Measurements from ENCODE around the gene CFAP58.

The CFAP58 gene

DNA sequence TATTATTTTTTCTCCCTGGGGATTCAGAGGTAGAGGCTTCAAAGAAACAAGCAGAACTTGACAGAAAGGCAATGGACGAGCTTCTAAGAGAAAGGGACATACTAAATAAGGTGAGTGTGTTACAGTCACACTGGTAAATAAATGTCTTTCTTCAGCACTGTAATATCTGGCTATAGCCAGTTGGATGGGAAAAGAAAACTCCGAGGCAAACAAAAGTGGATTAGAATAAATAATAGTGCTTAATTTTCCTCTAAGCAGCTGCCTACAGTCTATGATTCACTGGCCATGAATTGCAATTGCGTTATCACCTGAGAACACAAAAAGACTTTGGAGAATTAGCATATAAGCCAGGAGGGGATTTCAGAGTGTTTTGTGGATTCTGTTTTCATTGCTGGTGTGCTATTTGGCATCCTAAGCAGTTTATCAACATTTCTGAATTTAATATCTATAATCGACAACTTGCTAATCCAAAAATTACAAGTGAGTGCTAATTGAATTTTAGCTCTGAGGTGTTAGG is 23.2 kb downstream of the CFAP58 start:
- DNase-seq (ENCODE audit: low read depth), result no peak

DNA sequence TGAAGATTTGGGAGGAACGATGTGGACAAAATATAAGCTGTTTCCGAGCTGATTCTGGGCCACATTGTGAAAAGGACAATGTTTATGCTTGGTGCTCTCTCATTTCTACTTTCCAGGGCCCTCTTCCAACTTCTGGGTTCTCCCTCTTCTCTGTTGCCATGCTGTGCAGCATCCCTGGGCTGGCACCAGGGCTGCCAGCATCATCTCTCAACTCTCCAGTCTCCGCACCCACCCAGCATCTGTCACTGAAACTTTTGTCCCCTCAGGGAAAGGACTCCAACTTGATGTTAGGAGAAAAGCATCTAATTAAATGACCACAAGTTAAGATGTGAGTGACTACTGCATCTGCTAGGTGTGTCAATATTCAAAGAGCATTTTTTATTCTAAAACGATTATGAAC is 26.7 kb downstream of the CFAP58 start:
- no peak for DNase-seq (ENCODE audit: low read depth)

DNA sequence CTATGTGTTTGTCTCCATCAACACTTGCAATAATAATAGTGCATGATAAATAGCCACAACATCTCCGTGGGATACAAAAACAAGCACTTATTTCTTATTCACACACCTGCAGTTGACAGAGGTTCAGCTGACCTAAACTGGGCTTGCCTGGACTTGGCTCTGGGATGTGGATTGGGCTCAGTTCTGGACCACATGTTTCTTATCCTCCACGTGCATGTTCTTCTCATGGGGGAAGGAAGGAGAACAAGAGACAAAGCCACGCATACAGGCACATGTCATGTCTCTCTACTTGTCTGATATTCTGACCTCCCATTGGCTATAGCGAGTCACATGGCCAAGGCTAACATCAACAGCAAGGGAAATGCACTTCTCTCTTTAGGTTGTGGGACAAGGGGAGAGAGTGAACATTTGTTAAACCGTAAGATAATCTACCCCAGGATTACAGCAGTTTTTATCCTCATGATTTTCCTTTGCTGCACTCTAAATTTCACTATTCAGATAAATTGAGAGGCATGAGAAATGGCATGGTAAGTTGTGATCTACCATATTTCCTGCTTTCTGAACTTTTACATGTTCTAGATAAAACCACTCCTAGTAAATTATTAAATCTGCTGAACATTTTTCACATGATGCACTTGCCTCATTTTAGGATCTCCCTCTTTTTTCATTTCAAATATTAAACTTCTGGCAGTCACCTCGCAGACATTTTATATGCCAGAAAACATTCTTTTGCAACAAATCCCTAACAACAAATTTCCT is 33.7 kb downstream of the CFAP58 start:
- DNase-seq (ENCODE audit: low read depth), result no peak

DNA sequence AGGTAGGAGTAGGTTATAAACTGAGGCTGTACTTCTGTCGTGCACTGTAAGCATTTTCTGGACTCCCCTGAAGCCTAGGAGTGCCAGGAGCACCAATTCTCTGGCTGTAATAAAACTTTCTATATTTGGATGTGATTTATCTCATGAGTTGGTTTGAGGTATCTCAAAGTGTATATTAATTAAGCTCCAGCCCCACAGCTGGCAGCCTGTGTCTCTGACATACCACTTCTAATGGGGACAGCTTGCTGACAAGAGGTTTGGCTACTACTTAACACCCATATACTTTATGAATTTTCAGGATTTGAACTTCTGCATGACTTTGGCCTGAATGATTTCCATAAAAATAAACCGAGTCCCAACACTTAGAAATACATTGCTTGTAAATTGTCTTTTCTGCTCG is 35.2 kb downstream of the CFAP58 start:
- no peak for DNase-seq (ENCODE audit: low read depth)

DNA sequence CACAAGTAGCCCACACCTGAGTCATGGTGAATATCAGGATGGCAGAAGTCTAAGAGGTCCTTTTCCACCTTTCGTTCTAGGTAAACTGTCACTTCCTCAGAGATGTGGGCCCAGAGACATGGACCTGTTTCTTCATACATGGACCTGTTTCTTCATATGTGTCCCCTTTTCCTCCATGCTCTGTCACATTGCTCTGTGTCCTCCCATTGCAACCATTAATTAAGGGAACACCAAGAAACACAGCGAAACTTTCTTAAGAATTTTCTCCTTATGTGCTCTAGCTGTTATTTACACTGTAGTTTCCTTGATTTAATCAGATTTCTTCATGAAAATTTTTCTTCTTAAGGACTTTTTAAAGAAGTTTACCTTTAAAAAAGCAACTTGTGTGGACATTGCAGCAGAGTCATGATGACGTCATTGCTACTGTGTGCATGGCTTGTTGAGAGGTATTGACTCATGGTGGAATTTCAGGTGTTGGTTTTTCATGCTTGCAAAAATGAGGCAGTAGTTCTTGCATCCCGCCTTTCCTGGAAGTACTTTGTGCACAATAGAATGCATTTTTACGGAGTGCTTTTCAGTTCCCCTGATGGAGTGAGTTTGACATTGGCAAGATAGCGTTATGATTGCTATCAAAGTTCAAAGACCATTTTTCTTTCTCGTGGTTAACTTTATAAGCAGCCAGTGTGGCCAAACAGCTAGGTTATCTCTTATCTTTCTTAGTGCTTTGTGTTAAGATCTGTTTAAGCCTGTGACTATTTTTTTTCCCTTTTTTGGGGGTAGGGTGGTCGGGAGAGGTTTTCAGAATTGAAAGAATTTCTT is 37.7 kb downstream of the CFAP58 start:
- DNase-seq (ENCODE audit: low read depth), result no peak

DNA sequence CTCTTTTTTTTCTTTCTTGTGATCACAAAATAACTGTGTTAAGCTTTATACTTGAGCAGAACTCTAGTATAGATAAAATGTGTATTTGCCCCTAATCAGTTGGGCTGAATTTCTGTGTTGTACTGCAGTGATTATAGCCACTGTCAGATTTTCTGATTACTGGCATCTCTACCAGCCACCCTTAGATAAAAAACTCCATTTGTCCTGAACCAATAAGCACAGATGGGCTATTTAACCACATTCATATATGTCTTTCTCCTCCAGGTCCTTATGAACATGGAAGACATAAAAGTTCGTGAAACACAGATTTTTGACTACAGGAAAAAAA is 38.3 kb downstream of the CFAP58 start:
- DNase-seq (ENCODE audit: low read depth), result no peak

DNA sequence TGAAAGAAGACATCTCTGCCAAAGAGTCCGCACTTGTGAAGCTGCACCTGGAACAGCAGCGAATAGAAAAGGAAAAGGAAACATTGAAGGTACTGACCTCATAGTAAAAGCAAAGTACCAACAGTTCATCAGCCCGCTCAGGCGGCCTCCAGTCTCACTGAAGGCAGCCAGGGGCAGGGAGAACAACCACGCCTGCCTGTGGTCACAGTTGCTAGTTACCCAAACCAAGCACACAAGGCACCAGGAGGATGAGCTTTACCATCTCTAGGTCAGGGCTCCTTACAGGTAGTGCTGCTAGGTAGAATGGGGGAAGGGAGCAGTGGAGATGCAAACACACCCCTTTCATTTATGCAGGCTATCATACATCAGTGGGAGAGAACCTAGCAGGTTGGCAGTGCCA is 39.8 kb downstream of the CFAP58 start:
- no peak for DNase-seq (ENCODE audit: low read depth)

DNA sequence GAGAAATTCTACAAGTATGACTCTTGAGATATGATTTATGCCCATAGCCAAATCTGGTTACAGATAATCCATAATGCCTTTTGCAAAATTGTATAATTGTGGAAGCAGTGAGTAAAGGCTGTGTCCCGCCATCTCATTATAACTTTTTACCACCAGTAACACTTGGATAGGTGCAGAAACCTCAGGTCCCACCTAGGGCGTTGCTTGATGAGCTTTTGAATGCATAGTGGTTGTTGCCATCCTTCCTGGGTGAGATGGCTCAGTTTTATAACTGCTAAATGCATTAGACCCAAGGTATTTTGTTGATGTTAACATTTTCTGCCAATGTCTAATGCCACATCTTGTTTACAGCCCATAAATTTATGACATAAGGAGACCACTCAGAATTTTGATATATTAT is 42.9 kb downstream of the CFAP58 start:
- DNase-seq (ENCODE audit: low read depth), result no peak

DNA sequence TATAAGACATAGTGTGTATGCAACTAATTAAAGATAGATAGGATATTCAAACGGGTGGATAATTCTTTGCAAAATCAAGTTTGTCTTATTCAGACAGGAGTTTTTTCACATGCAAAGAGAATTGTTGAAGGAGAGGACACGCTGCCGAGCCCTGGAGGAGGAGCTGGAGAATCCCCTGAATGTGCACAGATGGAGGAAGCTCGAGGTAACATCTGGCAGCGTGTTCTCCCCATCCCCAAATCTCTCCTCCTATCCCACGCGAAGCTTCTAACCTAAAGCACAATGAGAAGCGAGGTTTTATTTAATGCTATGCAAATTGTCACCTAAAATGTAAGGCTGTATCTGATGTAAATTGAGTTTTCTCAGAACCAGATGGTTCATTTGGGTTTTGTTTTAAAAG is 50.0 kb downstream of the CFAP58 start:
- DNase-seq (ENCODE audit: low read depth), result no peak

DNA sequence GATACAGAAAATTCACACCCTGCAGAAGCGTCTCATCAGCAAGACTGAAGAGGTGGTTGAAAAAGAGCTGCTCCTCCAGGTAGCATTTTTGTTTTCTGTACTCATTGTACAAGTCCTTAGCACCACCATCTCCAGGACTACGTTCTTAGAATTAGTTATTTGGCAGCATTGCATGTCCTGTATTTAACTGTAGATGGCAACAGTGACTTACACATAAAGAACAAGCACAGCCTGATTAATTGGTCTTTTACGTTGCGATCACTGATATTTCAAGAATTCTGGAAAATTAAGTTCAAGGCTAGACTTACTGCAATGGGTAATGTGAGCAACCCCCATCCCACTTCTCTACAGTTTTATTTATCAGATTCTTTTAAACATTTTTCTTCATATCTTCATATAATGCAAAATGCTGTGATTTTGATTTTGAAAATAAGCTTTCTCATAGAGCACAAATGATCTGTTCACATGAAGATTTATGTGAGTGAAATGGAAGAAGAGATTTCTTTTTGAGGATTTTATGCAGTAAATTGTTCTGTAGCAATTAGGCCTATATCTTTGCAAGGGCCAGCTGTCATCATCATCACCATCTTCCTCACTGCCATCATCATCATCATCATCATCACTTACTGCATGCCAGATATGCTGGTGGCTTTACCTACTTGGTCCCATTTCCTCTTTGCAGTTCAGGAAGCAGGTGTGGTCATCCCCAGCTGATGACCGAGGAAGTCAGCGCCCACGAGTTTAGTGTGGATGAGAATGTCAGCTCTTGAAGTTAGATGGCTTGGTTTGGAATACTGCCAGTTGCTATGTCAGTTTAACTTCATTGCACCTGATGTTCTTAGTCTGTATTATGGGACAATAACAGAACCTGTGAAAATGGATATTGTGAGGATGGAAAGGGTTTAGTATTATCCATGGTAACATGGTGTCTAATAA is 53.4 kb downstream of the CFAP58 start:
- peak; percentile 11 for DNase-seq (ENCODE audit: low read depth)

DNA sequence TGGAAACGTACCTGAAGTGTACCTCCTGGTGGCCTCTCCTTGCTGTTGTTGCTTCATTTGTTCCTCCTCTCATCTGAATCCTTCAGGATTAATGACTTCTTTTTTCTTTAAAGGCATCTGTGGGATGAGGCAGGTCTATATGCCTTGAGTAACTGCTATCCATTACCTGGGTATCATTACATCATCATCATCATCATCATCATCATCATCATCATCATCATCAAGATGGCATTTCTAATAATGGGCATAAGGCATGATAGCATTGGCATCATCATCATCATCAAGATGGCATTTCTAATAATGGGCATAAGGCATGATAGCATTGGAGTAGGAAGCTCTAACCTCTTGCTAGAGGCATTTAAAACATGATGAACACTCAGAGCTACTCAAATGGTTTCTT is 59.9 kb downstream of the CFAP58 start:
- DNase-seq (ENCODE audit: low read depth), result no peak

DNA sequence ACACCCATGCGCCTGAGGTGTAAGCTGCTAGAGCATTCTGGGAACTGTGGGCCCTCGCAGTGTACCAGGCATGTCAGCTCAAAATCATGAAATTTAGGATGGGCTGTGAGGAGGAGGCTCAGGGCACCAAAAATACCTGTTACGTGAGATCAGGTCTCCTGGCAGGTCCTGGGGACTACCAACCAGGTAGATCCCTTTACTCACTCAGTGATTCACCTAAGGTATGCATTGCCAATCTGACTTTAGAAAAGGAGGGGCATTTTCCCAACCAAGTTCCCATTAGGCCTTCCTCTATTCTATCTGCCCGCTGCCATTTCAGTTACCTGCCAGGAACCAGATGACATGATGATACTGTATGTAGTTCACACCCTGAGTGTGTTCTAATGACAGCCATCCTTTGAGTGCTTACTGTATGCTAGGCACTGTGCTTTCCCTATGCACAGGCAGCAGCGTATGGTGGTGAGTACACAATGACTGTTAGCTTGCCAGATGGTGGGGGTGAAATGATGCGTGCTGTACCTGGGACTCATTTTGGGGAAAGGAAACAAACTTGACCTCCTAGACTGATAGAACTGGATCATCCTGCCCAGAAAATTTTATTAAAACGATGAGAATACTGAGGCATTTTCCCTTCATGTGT is 62.0 kb downstream of the CFAP58 start:
- DNase-seq (ENCODE audit: low read depth), result no peak

DNA sequence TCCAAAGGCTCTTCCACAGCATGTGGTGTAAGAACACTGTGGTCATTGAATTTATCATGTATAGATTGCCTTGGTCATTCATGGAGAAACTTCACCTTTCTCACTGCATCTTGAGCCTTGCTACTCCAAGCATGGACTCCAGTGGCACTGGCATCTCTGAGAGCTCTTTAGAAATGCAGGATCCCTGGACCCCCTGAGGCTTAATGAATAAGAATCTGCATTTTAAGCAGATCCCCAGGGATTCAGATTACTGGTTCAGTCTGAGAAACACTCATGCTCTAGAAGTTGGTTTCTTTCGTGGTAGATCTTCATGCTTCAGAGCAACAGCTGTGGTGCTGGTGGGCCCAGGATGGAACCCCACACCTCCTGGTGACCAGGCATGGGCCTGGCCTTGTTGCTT is 63.2 kb downstream of the CFAP58 start:
- DNase-seq (ENCODE audit: low read depth), result no peak

DNA sequence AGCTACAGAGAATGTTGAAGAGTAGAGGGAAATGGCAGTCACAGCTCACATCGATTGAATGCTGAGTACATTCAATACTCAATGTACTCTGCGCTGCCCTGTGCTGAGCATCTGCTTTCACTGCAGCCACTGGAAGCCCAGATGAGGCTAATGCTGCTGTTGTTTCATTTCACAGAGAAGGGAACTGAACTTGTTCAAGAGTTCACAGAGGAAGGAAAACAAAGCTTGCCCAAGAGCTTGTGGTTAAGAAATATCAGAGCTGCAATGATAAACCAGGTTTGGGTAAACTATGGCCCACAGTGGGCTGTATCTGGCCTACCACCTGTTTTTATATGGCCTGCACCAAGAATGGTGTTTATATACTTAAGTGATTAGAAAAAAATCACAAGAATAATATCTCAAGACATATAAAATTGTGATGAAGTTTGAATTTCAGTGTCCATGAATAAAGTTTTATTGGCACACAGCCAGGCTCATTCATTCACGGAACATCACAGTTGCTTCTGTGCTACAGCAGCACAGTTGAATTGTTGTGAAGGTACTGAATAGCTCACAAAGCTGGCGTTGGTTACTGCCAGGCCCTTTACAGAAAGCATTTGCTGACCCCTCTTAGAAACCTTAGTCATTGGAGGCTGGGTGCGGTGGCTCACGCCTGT is 64.1 kb downstream of the CFAP58 start:
- no peak for DNase-seq (ENCODE audit: low read depth)

DNA sequence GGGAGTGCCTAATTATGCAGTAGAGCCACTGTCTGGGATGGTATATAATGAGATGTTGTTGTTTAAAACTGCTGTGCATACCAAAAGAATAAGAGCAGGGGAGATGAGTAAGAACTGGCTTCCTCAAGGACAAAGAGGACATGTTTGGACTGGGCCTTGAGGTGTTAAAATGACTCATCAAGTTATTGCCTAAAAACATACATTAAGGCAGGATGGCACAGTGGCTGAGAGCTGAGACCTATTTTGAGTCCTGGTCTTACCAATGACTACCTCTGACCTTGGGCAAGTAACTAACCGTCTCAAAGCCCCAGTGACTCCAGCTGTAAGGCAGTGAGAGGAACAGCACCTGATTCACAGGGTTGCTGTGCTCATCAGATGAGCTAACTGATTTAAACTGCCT is 71.1 kb downstream of the CFAP58 start:
- DNase-seq (ENCODE audit: low read depth), result no peak

DNA sequence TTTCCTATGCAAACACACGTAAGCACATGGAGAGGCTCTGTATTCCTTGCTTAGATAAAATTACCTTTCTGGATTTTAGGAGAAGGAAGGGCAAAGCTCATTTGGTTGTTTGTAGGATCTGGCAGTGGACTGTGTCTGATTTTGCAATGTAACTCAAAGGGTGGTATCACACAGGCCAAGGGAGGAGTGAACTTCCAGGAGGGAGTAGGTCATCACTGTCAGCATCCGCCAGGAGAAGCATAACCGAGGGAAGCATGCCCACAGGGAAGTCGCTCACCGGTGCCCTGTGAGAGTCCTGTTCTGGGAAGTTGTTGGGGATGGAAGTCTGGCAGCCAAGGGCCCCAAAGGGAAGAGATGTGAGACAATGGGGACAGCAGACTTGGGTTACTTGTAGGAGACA is 74.4 kb downstream of the CFAP58 start:
- DNase-seq (ENCODE audit: low read depth), result no peak

DNA sequence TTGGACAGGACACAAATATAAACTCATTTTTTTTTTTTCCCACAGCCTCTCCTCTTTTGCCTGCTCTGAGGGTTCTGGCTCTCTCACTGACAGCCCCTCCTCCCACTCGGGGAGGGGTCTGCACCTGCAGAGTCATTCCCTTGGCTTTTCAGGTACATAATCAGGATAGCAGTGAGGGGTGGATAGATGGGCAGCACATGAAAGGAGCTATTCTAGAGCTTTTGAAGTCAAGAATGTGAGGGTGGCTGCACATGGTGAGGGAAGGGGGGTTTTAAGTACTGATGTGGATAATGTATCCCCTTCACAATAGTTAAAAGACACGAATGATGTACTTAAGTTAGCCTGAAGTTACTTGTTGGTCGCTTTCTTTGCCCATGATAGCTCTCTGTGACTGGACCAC is 76.2 kb downstream of the CFAP58 start:
- DNase-seq (ENCODE audit: low read depth), result no peak

DNA sequence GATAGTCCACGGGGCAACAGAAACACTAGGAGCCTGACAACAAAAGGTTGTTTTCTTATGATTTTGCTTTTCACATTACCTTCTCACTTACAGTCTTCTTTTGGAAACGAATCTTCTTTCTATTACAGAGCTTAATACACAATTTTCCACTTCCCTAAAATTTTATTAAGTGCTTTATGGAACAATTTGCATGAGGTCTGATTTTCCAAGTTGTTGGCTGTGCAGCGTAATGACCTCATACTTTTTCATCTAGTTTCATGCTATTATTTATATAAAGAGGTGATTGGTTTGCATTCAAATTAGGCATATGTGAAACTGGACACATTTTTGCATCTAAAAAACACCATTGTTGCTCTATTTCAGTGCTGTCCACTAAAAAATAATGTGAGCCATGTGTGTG is 76.7 kb downstream of the CFAP58 start:
- DNase-seq (ENCODE audit: low read depth), result no peak

DNA sequence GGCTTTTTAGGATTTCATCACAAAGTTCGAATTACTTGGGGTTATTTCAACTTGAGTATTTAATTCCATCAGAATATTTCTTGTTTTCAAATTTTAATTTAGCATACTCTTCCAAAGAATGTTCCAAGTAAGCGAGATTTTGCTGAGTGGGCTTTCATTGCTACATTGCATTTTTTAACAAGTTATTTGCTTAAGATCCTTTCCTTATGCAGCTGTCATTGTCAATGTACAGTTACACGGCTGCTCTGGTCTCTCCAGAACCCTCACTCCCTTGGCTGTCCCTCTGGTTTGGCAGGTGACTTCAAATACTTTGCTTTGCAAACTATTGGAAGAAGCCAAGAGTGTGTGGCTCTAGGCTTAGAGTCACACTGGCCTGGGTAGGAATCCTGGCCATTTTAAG is 80.0 kb downstream of the CFAP58 start:
- no peak for DNase-seq (ENCODE audit: low read depth)

DNA sequence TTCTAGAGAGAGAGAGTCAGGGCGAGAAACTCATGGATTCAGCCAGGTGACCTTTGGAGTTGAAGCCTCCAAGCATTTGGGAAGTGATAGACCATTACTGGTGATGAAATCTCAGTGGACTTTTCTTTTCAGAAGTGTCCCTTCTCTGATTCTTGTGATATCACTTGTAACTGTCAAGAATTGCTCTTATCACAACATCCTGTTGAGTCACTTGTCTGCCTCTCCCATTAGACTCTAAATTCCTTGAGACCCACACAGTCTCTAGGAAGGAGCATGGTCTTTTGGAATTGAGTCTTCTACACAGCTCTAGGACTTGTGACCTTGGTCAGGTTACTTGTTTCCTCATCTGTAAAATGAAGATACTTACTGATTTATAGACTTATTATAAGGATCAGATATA is 81.0 kb downstream of the CFAP58 start:
- no peak for DNase-seq (ENCODE audit: low read depth)

DNA sequence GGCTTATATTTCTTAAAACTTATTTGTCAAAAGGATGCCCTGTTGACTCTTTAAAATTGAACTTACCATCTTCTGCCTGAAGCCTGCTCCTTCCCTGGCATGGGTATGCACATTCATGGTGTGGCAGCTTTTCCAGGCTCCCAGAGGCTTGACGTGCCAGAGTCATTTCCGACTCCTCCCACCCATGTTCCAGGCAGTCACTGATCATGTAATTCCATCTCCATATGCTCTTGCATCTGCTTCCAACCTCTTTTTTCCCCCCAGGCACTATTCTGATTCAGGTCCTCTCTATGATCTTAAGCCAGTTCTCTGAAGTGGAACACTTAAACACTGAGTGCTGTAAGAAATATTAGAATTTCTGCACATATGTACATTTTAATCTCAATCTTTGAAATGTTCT is 82.2 kb downstream of the CFAP58 start:
- no peak for DNase-seq (ENCODE audit: low read depth)

DNA sequence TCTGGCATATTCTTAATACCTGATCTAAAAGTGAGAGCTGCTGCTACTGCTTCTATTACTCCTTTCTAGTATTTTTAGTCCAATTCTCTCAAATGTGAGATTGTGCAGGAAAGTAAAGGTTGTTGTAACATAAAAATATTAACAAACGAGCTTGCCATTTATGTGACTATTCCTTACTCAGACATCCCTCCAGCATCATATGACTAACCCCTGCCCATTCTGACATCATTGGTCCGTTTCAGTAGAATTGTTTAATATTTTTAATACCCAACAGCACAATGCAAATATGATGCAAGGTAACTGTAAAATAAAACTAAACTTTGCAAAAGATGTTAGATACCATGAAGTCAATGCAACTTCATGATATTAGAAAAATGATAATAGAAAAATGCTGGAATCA is 83.6 kb downstream of the CFAP58 start:
- DNase-seq (ENCODE audit: low read depth), result no peak

Data from GM04503 (cell line).